Smooth muscle cell (in vitro differentiated cells): ENCODE results near the gene CMTR1. TPM values are rescaled to one million over a fixed set of nuclear protein-coding genes. Genes with fewer than 3 reads are reported as not detected.

ENCODE experiments used
- DNase-seq: peaks from one replicate; lab custom pipeline; 2025; ENCODE audit not compliant: unreplicated experiment; lab: John Stamatoyannopoulos, UW
- H2AFZ ChIP-seq: fragments of 200-600 bp; sonication (generic); 2 replicates; pipeline ENCODE4 v1.6.0; 2016; ENCODE audit warnings: antibody characterized with exemption, low read depth, mild to moderate bottlenecking
- H3F3A ChIP-seq: fragments of 200-600 bp; sonication (generic); 2 replicates; pipeline ENCODE4 v1.6.0; 2017; ENCODE audit warnings: antibody characterized with exemption, low read depth
- H3K27ac ChIP-seq: fragments of 200-600 bp; sonication (generic); 2 replicates; pipeline ENCODE4 v1.5.1; 2016; ENCODE audit warnings: low read depth, mild to moderate bottlenecking
- H3K27me3 ChIP-seq: fragments of 200-600 bp; sonication (generic); 2 replicates; pipeline ENCODE4 v1.6.1; 2016; ENCODE audit warnings: low read depth, mild to moderate bottlenecking
- H3K36me3 ChIP-seq: fragments of 200-600 bp; sonication (generic); 2 replicates; pipeline ENCODE4 v1.5.1; 2016; ENCODE audit warnings: low read depth
- H3K4me1 ChIP-seq: fragments of 200-600 bp; sonication (generic); 2 replicates; pipeline ENCODE4 v1.5.1; 2016; ENCODE audit warnings: low read depth
- H3K4me2 ChIP-seq: fragments of 200-600 bp; sonication (generic); 2 replicates; pipeline ENCODE4 v1.6.0; 2016; ENCODE audit warnings: mild to moderate bottlenecking
- H3K4me3 ChIP-seq: fragments of 200-600 bp; sonication (generic); 2 replicates; pipeline ENCODE4 v1.5.1; 2016; ENCODE audit warnings: mild to moderate bottlenecking
- H3K79me2 ChIP-seq: fragments of 200-600 bp; sonication (generic); 2 replicates; pipeline ENCODE4 v1.6.0; 2016; ENCODE audit warnings: low read depth, mild to moderate bottlenecking
- H3K9ac ChIP-seq: fragments of 200-600 bp; sonication (generic); 2 replicates; pipeline ENCODE4 v1.6.0; 2016; ENCODE audit warnings: low read depth
- H3K9me3 ChIP-seq: fragments of 200-600 bp; sonication (generic); replicated peaks from 2 replicates; pipeline ENCODE4 v1.5.1; 2016; ENCODE audit warnings: low read depth
- H4K20me1 ChIP-seq: fragments of 200-600 bp; sonication (generic); 2 replicates; pipeline ENCODE4 v1.6.0; 2016; ENCODE audit warnings: low read depth
- CTCF ChIP-seq: fragments of 200-600 bp; sonication (generic); IDR thresholded peaks from 2 replicates; pipeline ENCODE4 v1.5.1; 2017; ENCODE audit warnings: borderline replicate concordance, mild to moderate bottlenecking, antibody characterized with exemption; ENCODE audit not compliant: insufficient read depth, poor library complexity, severe bottlenecking
- WGBS: methylation state at CpG from one replicate; pipeline ENCODE4 v1.1.7; 2016; ENCODE audit warnings: low lambda C conversion rate; 5-methylcytosine and 5-hydroxymethylcytosine counted together
- polyA plus RNA-seq: library from polyadenylated mRNA; unstranded; fragments of >200 nt; fragmentation: Nextera tagmentation; extraction: Ambion mirVana; gene quantifications from 2 replicates; pipeline ENCODE4 v1.2.1, GENCODE V29; 2016
- total RNA-seq: library from RNA; depleted of rRNA; stranded (reverse); fragments of >200 nt; gene quantifications from 2 replicates; pipeline ENCODE4 v1.2.3, GENCODE V29; 2014

CMTR1 gene
- total and polyA plus RNA-seq, 2 experiments from 2014 or later: 19.3 to 20.0 TPM

GRCh38 chr6:37459981-37460800 lies 27.2 kb downstream of the CMTR1 start:
- Histone ChIP-seq H3K4me2 (no peak overlapping the region), H2AFZ (no peak overlapping the region), H3K9me3 (no peaks in the 10 kb centered on the region), H3K36me3 (peaks cover 4% of the 10 kb centered on the region), H3F3A (no peaks in the 10 kb centered on the region), H3K9ac (no peak overlapping the region), H3K4me1 (peaks cover 15% of the 10 kb centered on the region), H3K27ac (no peak overlapping the region), H3K4me3 (no peak overlapping the region), H3K79me2 (no peaks in the 10 kb centered on the region), H4K20me1 (peaks cover 3% of the 10 kb centered on the region), H3K27me3 (no peaks in the 10 kb centered on the region)
- no peak for DNase-seq
- no peak for TF ChIP-seq CTCF
- WGBS: 80% methylated on average over 5 of the region's 5 CpGs

- Histone ChIP-seq H3K79me2 (no peaks in the 10 kb centered on the region), H3K9ac (no peak overlapping the region), H3K9me3 (no peaks in the 10 kb centered on the region), H3K4me2 (no peak overlapping the region), H3K27ac (no peak overlapping the region), H3K4me3 (no peak overlapping the region), H3F3A (no peaks in the 10 kb centered on the region), H4K20me1 (peaks cover 3% of the 10 kb centered on the region), H3K36me3 (peaks cover 4% of the 10 kb centered on the region), H3K4me1 (peaks cover 15% of the 10 kb centered on the region), H2AFZ (no peak overlapping the region), H3K27me3 (no peaks in the 10 kb centered on the region)
- DNase-seq: no peak
- 59% methylated on average over 2 of the region's 2 CpGs for WGBS
- no peak for TF ChIP-seq CTCF
Measured at GRCh38 chr6:37460805-37461204, 27.8 kb downstream of the CMTR1 start.

- H2AFZ ChIP-seq: no peak overlapping the region
- H3K4me3 ChIP-seq: no peak overlapping the region
- no peak for DNase-seq
- H3F3A ChIP-seq: no peaks in the 10 kb centered on the region
- no peaks in the 10 kb centered on the region for H3K9me3 ChIP-seq
- no peak overlapping the region for H3K9ac ChIP-seq
- H3K27ac ChIP-seq: no peak overlapping the region
- no peaks in the 10 kb centered on the region for H4K20me1 ChIP-seq
- H3K4me2 ChIP-seq: no peak overlapping the region
- peaks cover 15% of the 10 kb centered on the region for H3K4me1 ChIP-seq
- H3K36me3 ChIP-seq: peaks cover 15% of the 10 kb centered on the region
- no peaks in the 10 kb centered on the region for H3K27me3 ChIP-seq
- no peak for TF ChIP-seq CTCF
- peaks cover 5% of the 10 kb centered on the region for H3K79me2 ChIP-seq
Measured at GRCh38 chr6:37463110-37463509, 30.1 kb downstream of the CMTR1 start.

- Histone ChIP-seq H3K4me2 (no peak overlapping the region), H3K27me3 (no peaks in the 10 kb centered on the region), H3F3A (no peaks in the 10 kb centered on the region), H3K27ac (no peak overlapping the region), H3K9ac (no peak overlapping the region), H3K4me1 (no peaks in the 10 kb centered on the region), H2AFZ (no peak overlapping the region), H3K36me3 (peaks cover 11% of the 10 kb centered on the region), H3K9me3 (no peaks in the 10 kb centered on the region), H3K4me3 (no peak overlapping the region), H3K79me2 (peaks cover 5% of the 10 kb centered on the region), H4K20me1 (peaks cover 3% of the 10 kb centered on the region)
- no peak for TF ChIP-seq CTCF
- DNase-seq: no peak
Measured at GRCh38 chr6:37467718-37468117, 34.7 kb downstream of the CMTR1 start.
